ENCODE data around the gene PRLR.

DNA sequence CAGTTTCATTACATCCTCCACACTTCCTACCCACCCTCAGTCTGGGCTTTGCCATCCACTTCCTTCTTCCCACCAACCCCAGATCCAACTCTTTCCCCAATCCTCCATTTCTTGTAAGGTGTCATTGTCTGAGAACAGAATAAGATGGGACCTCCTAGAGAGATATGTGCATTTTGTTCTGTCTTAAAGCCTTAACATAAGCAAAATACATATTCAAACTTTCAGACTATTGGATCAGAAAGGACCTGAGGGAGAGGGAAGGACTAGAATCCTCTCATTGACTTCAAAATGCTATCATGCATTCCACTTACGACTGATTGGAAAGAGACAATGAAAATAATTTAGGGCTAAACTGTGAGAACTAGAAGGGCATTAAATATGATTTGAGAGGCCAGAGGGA lies 225.5 kb downstream of the PRLR start:
- TF ChIP-seq, protein P1, sequence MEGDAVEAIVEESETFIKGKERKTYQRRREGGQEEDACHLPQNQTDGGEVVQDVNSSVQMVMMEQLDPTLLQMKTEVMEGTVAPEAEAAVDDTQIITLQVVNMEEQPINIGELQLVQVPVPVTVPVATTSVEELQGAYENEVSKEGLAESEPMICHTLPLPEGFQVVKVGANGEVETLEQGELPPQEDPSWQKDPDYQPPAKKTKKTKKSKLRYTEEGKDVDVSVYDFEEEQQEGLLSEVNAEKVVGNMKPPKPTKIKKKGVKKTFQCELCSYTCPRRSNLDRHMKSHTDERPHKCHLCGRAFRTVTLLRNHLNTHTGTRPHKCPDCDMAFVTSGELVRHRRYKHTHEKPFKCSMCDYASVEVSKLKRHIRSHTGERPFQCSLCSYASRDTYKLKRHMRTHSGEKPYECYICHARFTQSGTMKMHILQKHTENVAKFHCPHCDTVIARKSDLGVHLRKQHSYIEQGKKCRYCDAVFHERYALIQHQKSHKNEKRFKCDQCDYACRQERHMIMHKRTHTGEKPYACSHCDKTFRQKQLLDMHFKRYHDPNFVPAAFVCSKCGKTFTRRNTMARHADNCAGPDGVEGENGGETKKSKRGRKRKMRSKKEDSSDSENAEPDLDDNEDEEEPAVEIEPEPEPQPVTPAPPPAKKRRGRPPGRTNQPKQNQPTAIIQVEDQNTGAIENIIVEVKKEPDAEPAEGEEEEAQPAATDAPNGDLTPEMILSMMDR (conservative IDR thresholded peaks at IDR 0.05 in 1 of 2, IDR thresholded peaks at IDR 0.05 in 1 of 2; ENCODE audit: extremely low read depth in 1 of 2, insufficient read depth in 1 of 2, low read depth in 1 of 2, low read length in 2 of 2), result no peak
- no peak for TF ChIP-seq EZH2 (IDR thresholded peaks at IDR 0.05; ENCODE audit: borderline replicate concordance, low read length)

Measured in mammary epithelial cell (primary cell).